Transverse colon (tissue), 4 donors: ENCODE data around the gene C11orf24. TPM values are rescaled to one million over a fixed set of nuclear protein-coding genes. Genes with fewer than 3 reads are reported as not detected.
A peak's percentile ranks its signal among the peaks of the same experiment; 100 is the strongest.

Source experiments
- DNase-seq: peaks from one replicate; pipeline ENCODE4 v3.0.0-alpha.2; 2019
- H3K27ac ChIP-seq, 4 donors: fragments of 200-600 bp; sonication (generic); 2 replicates each; pipeline ENCODE4 v1.5.1; 2016 to 2018; ENCODE audit warnings: inconsistent platforms in 4 of 4
- H3K27me3 ChIP-seq: fragments of 200-600 bp; sonication (generic); 2 replicates; pipeline ENCODE4 v1.5.1; 2017; ENCODE audit warnings: inconsistent platforms
- H3K36me3 ChIP-seq, 4 donors: fragments of 200-600 bp; sonication (generic); 2 replicates each; pipeline ENCODE4 v1.5.1; 2017 to 2019; ENCODE audit warnings: inconsistent platforms in 4 of 4
- H3K4me1 ChIP-seq, 4 donors: fragments of 200-600 bp; sonication (generic); 2 replicates each; pipeline ENCODE4 v1.5.1; 2017 to 2020; ENCODE audit warnings: inconsistent platforms in 4 of 4
- H3K4me3 ChIP-seq, 4 donors: fragments of 200-600 bp; sonication (generic); 1 replicate in 1 of 4; 2 replicates in 3 of 4; pipeline versions ENCODE4 v1.5.1 to v1.6.1; 2017 to 2019; ENCODE audit warnings: inconsistent platforms in 4 of 4
- H3K9me3 ChIP-seq, 2 donors: fragments of 200-600 bp; sonication (generic); 2 replicates each; pipeline ENCODE4 v1.5.1; 2017 to 2019; ENCODE audit warnings: inconsistent platforms in 2 of 2
- CTCF ChIP-seq, 5 experiments: fragments of 200-600 bp in 3 of 5; fragments of 450-650 bp in 2 of 5; sonication (generic) in 3 of 5; IDR thresholded peaks; 1 replicate in 2 of 5; 2 replicates in 3 of 5; pipeline ENCODE4 v1.5.1; 2016 to 2017; ENCODE audit warnings: antibody characterized with exemption in 5 of 5, inconsistent platforms in 3 of 5, mild to moderate bottlenecking in 2 of 5, moderate library complexity in 1 of 5
- EP300 ChIP-seq: sonication (generic); formaldehyde crosslinking; IDR thresholded peaks from one replicate; pipeline ENCODE4 v1.6.1; 2017; ENCODE audit warnings: antibody characterized with exemption, low read depth
- POLR2A ChIP-seq: fragments of 450-650 bp; IDR thresholded peaks from one replicate; pipeline ENCODE4 v1.6.1; 2016; ENCODE audit warnings: antibody characterized with exemption, mild to moderate bottlenecking, moderate library complexity
- POLR2AphosphoS5 ChIP-seq, 3 donors: sonication (generic); formaldehyde crosslinking; IDR thresholded peaks; one replicate each; pipeline ENCODE4 v1.6.1; 2016; ENCODE audit warnings: antibody characterized with exemption in 3 of 3
- WGBS, 2 donors: methylation state at CpG; one replicate each; pipeline ENCODE4 v1.1.5; 2018; ENCODE audit warnings: low coverage in 1 of 2; 5-methylcytosine and 5-hydroxymethylcytosine counted together
- in situ Hi-C, 4 donors: fragments of 200-750 bp; cut with MboI; loops; one replicate each; pipeline versions ENCODE4 v1.15.0 to v1.15.1; 2017; ENCODE audit warnings: low sequenced_read_pairs in 3 of 4, low pct_ligation_motif_present in 1 of 4, low pct_unique_long_range_greater_than_20kb in 1 of 4
- intact Hi-C: fragments of 100-400 bp; cut with DNase I; formaldehyde crosslinking; loops from one replicate; pipeline ENCODE4 v1.15.1; 2023; ENCODE audit warnings: low total_unique reads
- total RNA-seq, 4 donors: library from RNA; depleted of rRNA; stranded (reverse); fragments of >200 nt; gene quantifications; one replicate each; pipeline ENCODE4 v1.1.0, GENCODE V29; 2016

Gene C11orf24
- total RNA-seq, 4 donors from 2014 or later = 31.4 to 130 (median 56.6) TPM

DNA sequence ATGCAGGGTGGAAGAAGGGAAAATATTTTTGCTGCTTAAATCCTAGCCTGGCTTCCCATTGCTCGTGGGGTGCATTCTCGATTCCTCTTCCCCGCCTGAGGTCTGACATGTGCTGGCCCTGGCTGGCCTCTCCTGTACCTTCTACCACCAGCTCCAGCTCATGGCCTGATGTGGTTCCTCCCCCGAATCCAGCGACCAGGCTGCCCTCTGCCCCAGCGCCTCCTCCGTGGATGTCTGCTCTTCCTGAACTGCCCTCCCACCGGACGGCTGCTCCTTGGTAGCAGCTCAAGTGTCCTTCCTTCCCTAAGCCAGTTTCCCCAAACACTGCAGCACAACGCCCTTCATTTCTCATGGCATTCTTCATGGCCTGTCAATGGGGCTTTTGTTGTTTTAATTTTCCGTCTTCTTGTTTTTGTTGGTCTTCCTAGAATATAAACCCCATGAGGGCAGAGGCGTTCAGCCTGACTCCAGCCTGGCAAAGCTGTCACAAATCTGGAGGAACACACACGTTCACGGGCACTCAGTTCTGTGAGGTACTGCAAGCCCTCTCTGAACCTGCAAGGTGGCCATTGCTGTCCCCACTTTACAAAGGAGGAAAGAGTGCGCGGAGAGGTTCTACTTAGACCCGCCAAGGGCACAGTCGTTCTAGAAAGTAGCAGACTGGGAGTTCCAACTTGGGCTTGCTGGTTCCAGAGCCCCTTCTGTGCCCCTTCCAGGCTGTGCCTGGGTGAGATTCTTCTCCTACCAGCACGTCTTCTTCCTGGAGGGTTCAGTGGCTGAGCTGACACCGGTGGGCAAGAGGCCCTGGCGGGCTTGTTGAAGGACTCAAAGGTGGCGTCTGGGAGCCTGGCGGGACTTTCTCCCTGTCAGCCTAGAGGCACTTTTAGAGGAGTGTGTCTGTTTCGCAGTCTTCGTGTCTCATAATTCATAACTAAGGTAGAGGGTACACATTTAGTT, 39.7 kb upstream of the C11orf24 start:
- peak overlapping the region in 1 of 4 donors; percentile 89 for H3K4me3 ChIP-seq
- in situ Hi-C loops (no loop called here), intact Hi-C loops (loop anchor here (5.0 kb wide), 1 partner anchor 71 kb away; no protein-coding TSS in a partner anchor)
- peak overlapping the region; percentile 74 to 89 (median 78) for H3K27ac ChIP-seq
- no peak for TF ChIP-seq CTCF (IDR thresholded peaks at IDR 0.05)
- TF ChIP-seq POLR2AphosphoS5 (IDR thresholded peaks at IDR 0.05) = no peak
- TF ChIP-seq EP300 = no peak
- TF ChIP-seq POLR2A = no peak
- no peaks in the 10 kb centered on the region for H3K36me3 ChIP-seq
- H3K4me1 ChIP-seq = peaks cover 11 to 31% (median 30%) of the 10 kb centered on the region in 4 donors
- no peaks in the 10 kb centered on the region for H3K27me3 ChIP-seq
- WGBS, 2 donors = 80 to 85% methylated on average over 7 to 25 of the region's 25 CpGs
- no peak for DNase-seq
- H3K9me3 ChIP-seq = no peaks in the 10 kb centered on the region

- 90 to 100% methylated on average over 1 to 2 of the region's 2 CpGs for WGBS, 2 donors
- Histone ChIP-seq H3K4me1 (peaks cover 2 to 14% (median 13%) of the 10 kb centered on the region in 4 donors), H3K9me3 (no peaks in the 10 kb centered on the region), H3K4me3 (no peak overlapping the region), H3K27me3 (no peaks in the 10 kb centered on the region), H3K27ac (no peak overlapping the region), H3K36me3 (no peaks in the 10 kb centered on the region)
- TF ChIP-seq POLR2A (no peak), POLR2AphosphoS5 (IDR thresholded peaks at IDR 0.05) (no peak), EP300 (no peak), CTCF (IDR thresholded peaks at IDR 0.05) (no peak)
- no peak for DNase-seq
- in situ Hi-C loops = loop anchor here in 1 of 4 donors (10.0 kb wide), 1 partner anchor 75 kb away; no protein-coding TSS in a partner anchor
- intact Hi-C loops = loop anchor here (5.0 kb wide), 1 partner anchor 73 kb away; no protein-coding TSS in a partner anchor
Observed at GRCh38 chr11:68309621-68310185, 37.9 kb upstream of the C11orf24 start.

DNA sequence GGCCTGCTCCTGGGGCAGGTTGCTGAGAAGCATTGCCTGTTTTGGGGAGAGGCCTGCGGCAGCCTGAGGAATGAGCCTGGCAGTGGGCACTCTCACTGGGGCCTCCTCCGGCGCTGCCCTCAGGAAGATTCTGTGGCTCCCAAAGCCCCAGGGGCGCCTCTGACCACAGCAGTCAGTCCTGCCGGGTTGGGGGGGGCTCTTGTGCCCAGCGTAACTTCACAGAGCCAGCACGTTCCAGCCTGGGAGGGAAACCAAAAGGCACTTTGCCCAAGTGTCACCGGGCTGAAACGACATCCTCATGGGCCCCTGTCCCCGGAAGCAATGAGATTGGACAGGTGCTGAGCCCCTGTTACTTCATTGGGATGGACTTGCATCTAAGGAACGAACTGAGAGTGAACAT, 36.3 kb upstream of the C11orf24 start:
- intact Hi-C loops (no loop called here), in situ Hi-C loops (loop anchor here in 1 of 4 donors (10.0 kb wide), 1 partner anchor 77 kb away; no protein-coding TSS in a partner anchor)
- TF ChIP-seq EP300 (no peak), CTCF (IDR thresholded peaks at IDR 0.05) (no peak), POLR2A (no peak), POLR2AphosphoS5 (IDR thresholded peaks at IDR 0.05) (no peak)
- H3K4me1 ChIP-seq = peaks cover 0 to 8% (median 8%) of the 10 kb centered on the region in 4 donors
- no peaks in the 10 kb centered on the region for H3K27me3 ChIP-seq
- DNase-seq = no peak
- H3K4me3 ChIP-seq = no peak overlapping the region
- H3K27ac ChIP-seq = no peak overlapping the region
- 84% methylated on average over 9 of the region's 11 CpGs; no CpG with 5 or more reads in 1 of the 2 donors for WGBS, 2 donors
- no peaks in the 10 kb centered on the region for H3K36me3 ChIP-seq
- no peaks in the 10 kb centered on the region for H3K9me3 ChIP-seq

GRCh38 chr11:68306636-68307035, 34.9 kb upstream of the C11orf24 start:
- DNase-seq = no peak
- intact Hi-C loops (no loop called here), in situ Hi-C loops (loop anchor here in 1 of 4 donors (10.0 kb wide), 1 partner anchor 78 kb away; no protein-coding TSS in a partner anchor)
- Histone ChIP-seq H3K4me3 (no peak overlapping the region), H3K27ac (no peak overlapping the region), H3K27me3 (no peaks in the 10 kb centered on the region), H3K4me1 (peaks cover 0 to 17% (median 12%) of the 10 kb centered on the region in 4 donors), H3K9me3 (no peaks in the 10 kb centered on the region), H3K36me3 (no peaks in the 10 kb centered on the region)
- TF ChIP-seq POLR2A (no peak), CTCF (IDR thresholded peaks at IDR 0.05) (no peak), EP300 (no peak), POLR2AphosphoS5 (IDR thresholded peaks at IDR 0.05) (no peak)
- 91 to 97% methylated on average over 3 of the region's 3 CpGs for WGBS, 2 donors
